ENCODE results near the gene DIAPH1.

DIAPH1 gene

DNA sequence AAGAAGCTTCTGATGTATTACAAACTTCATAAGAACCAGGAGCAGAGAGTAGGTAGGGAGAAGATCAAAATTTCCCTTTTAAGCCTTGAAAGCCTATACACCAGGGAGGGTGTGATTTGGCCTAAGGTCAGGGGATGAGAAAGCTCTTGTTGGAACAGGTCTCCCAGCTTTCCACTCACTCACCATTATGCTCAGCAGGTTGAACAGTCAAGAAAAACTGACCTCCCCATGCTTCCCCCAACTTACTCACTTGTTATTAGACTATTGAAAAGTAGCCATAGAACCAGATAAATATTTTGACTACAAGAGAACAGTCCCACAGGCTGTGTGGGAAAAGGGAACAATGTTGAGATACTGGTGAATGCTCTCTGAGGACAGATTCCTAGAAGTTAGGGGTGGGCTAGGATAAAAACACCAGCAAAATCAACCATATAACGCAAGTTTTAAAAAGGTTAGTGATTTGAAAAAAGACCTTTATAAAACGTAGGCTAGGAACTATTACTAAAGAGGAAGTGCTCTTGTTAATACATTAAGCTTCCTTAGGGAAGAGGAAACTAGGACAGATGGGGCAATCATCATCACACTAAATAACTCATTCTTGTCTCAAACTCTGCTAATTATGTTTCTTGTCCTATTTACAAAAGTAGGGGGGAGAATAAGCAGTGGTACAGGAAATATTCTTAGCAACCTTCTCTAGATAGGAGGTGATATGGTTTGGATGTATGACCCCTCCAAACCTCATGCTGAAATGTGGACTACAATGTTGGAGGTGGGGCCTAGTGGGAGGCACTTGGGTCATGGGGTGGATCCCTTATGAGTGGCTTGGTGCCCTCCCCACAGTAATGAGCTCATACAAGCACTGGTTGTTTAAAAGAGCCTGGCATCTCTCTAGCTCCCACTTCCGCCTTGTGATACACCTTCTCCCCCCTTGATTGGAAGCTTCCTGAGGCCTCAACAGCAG is 98.9 kb downstream of the DIAPH1 start:
- no peaks in the 10 kb centered on the region for H3K27me3 ChIP-seq (ENCODE audit: insufficient read depth, low read length, poor library complexity, severe bottlenecking)
- H3K36me3 ChIP-seq (ENCODE audit: insufficient read depth, low read length), result peaks cover 99% of the 10 kb centered on the region; the same call in 1 of the 2 replicates
- H2AFZ ChIP-seq (ENCODE audit: low read length), result no peak overlapping the region
- H3K4me3 ChIP-seq (ENCODE audit: low read length, poor library complexity, severe bottlenecking), result no peak overlapping the region
- TF ChIP-seq, protein P1, sequence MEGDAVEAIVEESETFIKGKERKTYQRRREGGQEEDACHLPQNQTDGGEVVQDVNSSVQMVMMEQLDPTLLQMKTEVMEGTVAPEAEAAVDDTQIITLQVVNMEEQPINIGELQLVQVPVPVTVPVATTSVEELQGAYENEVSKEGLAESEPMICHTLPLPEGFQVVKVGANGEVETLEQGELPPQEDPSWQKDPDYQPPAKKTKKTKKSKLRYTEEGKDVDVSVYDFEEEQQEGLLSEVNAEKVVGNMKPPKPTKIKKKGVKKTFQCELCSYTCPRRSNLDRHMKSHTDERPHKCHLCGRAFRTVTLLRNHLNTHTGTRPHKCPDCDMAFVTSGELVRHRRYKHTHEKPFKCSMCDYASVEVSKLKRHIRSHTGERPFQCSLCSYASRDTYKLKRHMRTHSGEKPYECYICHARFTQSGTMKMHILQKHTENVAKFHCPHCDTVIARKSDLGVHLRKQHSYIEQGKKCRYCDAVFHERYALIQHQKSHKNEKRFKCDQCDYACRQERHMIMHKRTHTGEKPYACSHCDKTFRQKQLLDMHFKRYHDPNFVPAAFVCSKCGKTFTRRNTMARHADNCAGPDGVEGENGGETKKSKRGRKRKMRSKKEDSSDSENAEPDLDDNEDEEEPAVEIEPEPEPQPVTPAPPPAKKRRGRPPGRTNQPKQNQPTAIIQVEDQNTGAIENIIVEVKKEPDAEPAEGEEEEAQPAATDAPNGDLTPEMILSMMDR (conservative IDR thresholded peaks at IDR 0.05; ENCODE audit: low read length), result no peak
- TF ChIP-seq EZH2phosphoT487 (IDR thresholded peaks at IDR 0.05; ENCODE audit: borderline replicate concordance), result no peak
- H3K9me3 ChIP-seq (ENCODE audit: insufficient read depth, low read depth, low read length), result no peaks in the 10 kb centered on the region
- H3F3A ChIP-seq (ENCODE audit: low read depth), result no peaks in the 10 kb centered on the region
- no peaks in the 10 kb centered on the region for H3K79me2 ChIP-seq (ENCODE audit: insufficient read depth, low read length)
- H3K9ac ChIP-seq (ENCODE audit: low read depth, low read length, poor library complexity, severe bottlenecking), result no peak overlapping the region
- H3K4me1 ChIP-seq (ENCODE audit: insufficient read depth, low read length, poor library complexity, severe bottlenecking), result no peaks in the 10 kb centered on the region
- no peaks in the 10 kb centered on the region for H3K9me2 ChIP-seq (replicated peaks; ENCODE audit: low read depth, low read length)
- H3K4me2 ChIP-seq (ENCODE audit: low read depth, low read length, poor library complexity, severe bottlenecking), result no peak overlapping the region
- no peaks in the 10 kb centered on the region for H4K20me1 ChIP-seq (ENCODE audit: insufficient read depth, low read length, poor library complexity, severe bottlenecking)

- H3K79me2 ChIP-seq (ENCODE audit: insufficient read depth, low read length), result no peaks in the 10 kb centered on the region
- peaks cover 99% of the 10 kb centered on the region; the same call in 1 of the 2 replicates for H3K36me3 ChIP-seq (ENCODE audit: insufficient read depth, low read length)
- no peaks in the 10 kb centered on the region for H3F3A ChIP-seq (ENCODE audit: low read depth)
These were observed 100.2 kb downstream of the DIAPH1 start for GRCh38 chr5:141518618-141519015.

DNA sequence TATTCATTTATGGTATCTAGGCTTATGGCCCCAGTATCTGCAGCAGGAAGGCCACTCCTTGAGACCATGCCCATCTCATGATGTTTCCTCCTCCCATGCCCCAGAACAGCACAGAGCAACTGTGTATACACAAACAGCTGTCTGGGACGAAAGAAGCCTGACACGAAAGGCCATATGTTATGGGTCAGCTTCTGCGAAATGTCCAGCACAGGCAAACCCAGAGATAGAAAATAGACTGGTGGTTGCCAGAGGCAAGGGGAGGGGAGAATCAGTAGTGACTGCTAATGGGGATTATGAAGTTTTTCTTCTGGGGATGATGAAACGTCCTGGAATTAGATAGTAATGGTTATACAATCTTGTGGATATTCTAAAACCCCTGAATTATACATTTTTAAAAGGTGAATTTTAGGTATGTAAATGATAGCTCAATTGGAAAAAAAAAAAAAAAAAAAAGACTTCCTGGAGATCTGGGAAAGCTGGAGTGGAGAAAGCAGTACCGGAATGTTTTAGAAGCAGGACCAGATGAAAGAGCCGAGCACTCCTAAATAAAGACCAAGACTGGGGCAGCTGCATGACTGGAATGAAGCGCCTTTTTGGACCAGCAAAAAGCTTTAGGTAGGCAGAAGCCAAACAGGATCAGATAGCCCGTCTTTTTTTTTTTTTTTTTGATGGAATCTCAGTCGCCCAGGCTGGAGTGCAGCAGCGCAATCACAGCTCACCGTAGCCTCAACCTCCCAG is 100.8 kb downstream of the DIAPH1 start:
- Histone ChIP-seq H3F3A (ENCODE audit: low read depth) (no peaks in the 10 kb centered on the region), H3K9ac (ENCODE audit: low read depth, low read length, poor library complexity, severe bottlenecking) (no peak overlapping the region), H3K4me3 (ENCODE audit: low read length, poor library complexity, severe bottlenecking) (no peak overlapping the region), H3K4me1 (ENCODE audit: insufficient read depth, low read length, poor library complexity, severe bottlenecking) (no peaks in the 10 kb centered on the region), H3K4me2 (ENCODE audit: low read depth, low read length, poor library complexity, severe bottlenecking) (no peak overlapping the region), H3K9me3 (ENCODE audit: insufficient read depth, low read depth, low read length) (no peaks in the 10 kb centered on the region), H4K20me1 (ENCODE audit: insufficient read depth, low read length, poor library complexity, severe bottlenecking) (no peaks in the 10 kb centered on the region), H3K79me2 (ENCODE audit: insufficient read depth, low read length) (no peaks in the 10 kb centered on the region), H3K9me2 (replicated peaks; ENCODE audit: low read depth, low read length) (no peaks in the 10 kb centered on the region), H3K36me3 (ENCODE audit: insufficient read depth, low read length) (peaks cover 99% of the 10 kb centered on the region; the same call in 1 of the 2 replicates), H2AFZ (ENCODE audit: low read length) (no peak overlapping the region), H3K27me3 (ENCODE audit: insufficient read depth, low read length, poor library complexity, severe bottlenecking) (no peaks in the 10 kb centered on the region)
- TF ChIP-seq, protein P1 (conservative IDR thresholded peaks at IDR 0.05; ENCODE audit: low read length), result no peak
- TF ChIP-seq EZH2phosphoT487 (IDR thresholded peaks at IDR 0.05; ENCODE audit: borderline replicate concordance), result no peak

More at GRCh38 chr5:141518618-141519015, 100.2 kb downstream of the DIAPH1 start:
- Histone ChIP-seq H3K9ac (ENCODE audit: low read depth, low read length, poor library complexity, severe bottlenecking) (no peak overlapping the region), H3K9me2 (replicated peaks; ENCODE audit: low read depth, low read length) (no peaks in the 10 kb centered on the region), H4K20me1 (ENCODE audit: insufficient read depth, low read length, poor library complexity, severe bottlenecking) (no peaks in the 10 kb centered on the region), H3K4me1 (ENCODE audit: insufficient read depth, low read length, poor library complexity, severe bottlenecking) (no peaks in the 10 kb centered on the region), H3K4me2 (ENCODE audit: low read depth, low read length, poor library complexity, severe bottlenecking) (no peak overlapping the region), H3K4me3 (ENCODE audit: low read length, poor library complexity, severe bottlenecking) (no peak overlapping the region), H3K9me3 (ENCODE audit: insufficient read depth, low read depth, low read length) (no peaks in the 10 kb centered on the region), H3K27me3 (ENCODE audit: insufficient read depth, low read length, poor library complexity, severe bottlenecking) (no peaks in the 10 kb centered on the region), H2AFZ (ENCODE audit: low read length) (no peak overlapping the region)
- no peak for TF ChIP-seq EZH2phosphoT487 (IDR thresholded peaks at IDR 0.05; ENCODE audit: borderline replicate concordance)
- TF ChIP-seq, protein P1 (conservative IDR thresholded peaks at IDR 0.05; ENCODE audit: low read length), result no peak
